ENCODE results near the gene THAP7.

Gene THAP7

DNA sequence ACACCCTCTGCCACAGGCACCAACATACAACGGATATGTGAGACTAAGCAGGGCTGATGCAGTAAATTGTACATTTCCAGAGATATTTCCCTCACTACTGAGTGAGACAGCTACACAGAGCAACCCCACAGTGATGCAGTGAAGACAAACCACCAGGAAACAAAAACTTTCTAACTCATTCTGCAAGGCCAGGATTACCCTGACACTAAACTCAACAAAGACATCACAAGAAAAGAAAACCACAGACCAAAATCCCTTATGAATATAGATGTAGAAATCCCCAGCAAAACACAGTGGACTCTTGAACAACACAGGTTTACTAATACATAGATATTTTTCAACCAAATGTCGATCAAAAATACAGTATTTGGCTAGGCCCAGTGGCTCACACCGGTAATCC lies 32.0 kb upstream of the THAP7 start:
- no peak for DNase-seq (ENCODE audit: low read depth, low spot score)
- TF ChIP-seq, protein P1, sequence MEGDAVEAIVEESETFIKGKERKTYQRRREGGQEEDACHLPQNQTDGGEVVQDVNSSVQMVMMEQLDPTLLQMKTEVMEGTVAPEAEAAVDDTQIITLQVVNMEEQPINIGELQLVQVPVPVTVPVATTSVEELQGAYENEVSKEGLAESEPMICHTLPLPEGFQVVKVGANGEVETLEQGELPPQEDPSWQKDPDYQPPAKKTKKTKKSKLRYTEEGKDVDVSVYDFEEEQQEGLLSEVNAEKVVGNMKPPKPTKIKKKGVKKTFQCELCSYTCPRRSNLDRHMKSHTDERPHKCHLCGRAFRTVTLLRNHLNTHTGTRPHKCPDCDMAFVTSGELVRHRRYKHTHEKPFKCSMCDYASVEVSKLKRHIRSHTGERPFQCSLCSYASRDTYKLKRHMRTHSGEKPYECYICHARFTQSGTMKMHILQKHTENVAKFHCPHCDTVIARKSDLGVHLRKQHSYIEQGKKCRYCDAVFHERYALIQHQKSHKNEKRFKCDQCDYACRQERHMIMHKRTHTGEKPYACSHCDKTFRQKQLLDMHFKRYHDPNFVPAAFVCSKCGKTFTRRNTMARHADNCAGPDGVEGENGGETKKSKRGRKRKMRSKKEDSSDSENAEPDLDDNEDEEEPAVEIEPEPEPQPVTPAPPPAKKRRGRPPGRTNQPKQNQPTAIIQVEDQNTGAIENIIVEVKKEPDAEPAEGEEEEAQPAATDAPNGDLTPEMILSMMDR (IDR thresholded peaks at IDR 0.05; ENCODE audit: low read depth, low read length) = no peak
- in situ Hi-C loops (cut with HindIII; ENCODE audit: low sequenced_read_pairs) = no loop called here
- no peak overlapping the region for H3K4me3 ChIP-seq (ENCODE audit: low read depth, low read length)

DNA sequence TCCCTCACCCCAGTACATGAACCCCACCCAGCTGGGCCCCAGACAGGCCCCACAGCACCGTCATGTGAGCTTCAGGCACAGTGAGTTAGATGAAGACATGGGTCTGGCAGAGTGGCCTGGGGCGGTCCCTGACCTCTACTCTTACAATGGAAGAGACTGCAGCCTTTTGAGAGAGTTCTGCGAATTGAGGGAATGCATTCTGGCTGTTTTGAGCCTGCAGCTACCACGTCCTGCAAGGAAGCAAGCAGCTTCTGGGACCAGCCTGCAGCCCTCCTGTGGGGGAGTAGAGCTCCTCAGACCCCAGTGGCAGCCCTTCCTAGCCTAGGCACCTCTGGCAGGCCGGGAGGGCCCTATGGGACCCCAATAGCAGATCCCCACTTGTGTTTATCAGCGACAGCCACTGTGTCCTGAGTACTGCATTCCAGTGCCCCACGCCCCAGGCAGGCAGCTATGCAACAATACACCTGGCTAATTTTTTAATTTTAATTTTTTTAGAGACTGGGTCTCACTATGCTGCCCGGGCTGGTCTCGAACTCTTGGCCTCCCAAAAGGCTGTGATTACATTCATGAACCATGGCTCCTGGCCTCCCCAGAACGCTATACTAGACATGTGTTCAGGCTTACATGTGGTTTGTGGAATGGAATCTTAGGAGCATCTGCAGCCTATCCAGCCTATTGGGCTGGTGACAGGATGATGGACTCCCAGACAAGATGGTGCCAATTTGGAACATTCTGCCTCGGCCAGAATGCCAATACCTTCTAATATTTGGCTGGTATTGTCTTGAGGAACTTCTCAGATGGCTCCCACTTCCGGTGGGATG lies 31.2 kb upstream of the THAP7 start:
- in situ Hi-C loops (cut with HindIII; ENCODE audit: low sequenced_read_pairs) = no loop called here
- DNase-seq (ENCODE audit: low read depth, low spot score) = no peak
- TF ChIP-seq, protein P1 (IDR thresholded peaks at IDR 0.05; ENCODE audit: low read depth, low read length) = no peak
- H3K4me3 ChIP-seq (ENCODE audit: low read depth, low read length) = no peak overlapping the region

DNA sequence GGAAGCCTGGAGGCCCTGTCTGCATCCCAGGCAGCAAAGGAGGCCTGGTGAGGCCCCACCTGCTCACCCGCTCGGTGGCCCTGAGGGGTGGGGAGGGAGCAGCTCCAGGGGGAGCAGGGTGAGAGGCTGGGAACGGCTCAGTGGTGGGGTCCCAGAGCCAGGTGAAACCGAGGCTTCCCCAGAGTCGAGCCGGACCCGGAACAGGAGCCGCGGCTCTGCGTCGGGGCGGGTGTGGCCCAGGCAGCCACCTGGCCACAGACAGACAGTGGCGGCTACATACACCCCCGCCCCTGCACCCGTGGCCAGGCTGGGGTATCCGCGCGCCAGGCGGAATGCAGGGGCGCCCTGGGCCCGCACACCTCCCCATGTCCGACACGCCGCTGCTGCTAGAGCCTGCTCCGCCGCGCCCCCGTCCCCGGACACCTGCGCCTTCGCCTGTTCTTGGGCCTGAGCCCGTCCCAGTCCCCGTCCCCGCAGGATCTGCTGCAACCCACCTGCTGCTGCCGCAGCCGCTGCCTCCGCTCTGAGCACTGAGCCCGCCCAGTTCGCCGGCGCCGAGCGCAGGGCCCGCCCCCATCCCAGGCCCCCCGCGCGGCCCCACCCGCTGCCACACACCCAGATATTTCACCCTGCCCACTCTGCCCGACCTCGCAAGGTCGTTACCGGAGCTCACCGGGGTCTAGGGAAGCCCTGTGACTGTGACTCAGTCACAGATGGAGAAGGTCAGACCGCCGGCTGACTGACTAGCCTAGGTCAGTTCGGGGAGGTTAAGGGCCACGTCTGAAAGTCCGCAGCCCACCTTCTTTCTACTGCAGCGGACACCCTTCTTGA lies 30.3 kb upstream of the THAP7 start, which contains the start of gene SLC7A4:
Gene SLC7A4 (minus strand): TSS at position 525 of the 831 bp plus-strand sequence. CDS start 749 bp downstream, outside the sequence.
- in situ Hi-C loops (cut with HindIII; ENCODE audit: low sequenced_read_pairs) = no loop called here
- no peak within 1 kb of the TSS for H3K4me3 ChIP-seq (ENCODE audit: low read depth, low read length)
- TF ChIP-seq, protein P1 (IDR thresholded peaks at IDR 0.05; ENCODE audit: low read depth, low read length) = no peak
- DNase-seq (ENCODE audit: low read depth, low spot score) = no peak

DNA sequence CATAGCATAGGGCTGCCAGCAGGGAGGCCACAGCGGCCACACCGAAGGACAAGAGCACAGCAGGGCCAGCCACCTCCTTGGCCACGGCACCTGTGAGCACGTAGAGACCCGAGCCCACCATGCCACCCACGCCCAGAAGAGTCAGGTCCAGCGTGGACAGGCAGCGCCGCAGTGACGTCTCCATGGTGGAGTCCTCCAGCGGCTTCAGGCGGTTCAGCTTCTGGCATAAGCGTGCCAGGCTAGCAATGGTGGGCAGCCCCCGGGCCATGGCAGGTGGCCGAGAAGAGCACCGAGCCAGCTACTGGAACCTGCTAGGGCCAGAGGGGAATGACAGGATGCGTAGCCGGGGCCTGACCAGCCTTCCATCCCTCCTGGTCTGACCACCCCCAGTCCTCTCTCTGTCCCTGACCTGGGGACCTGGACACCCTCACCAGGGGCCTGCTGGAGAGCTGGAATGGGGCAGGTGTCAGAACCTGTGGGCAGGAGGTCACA lies 29.7 kb upstream of the THAP7 start:
- no peak overlapping the region for H3K4me3 ChIP-seq (ENCODE audit: low read depth, low read length)
- DNase-seq (ENCODE audit: low read depth, low spot score) = no peak
- TF ChIP-seq, protein P1 (IDR thresholded peaks at IDR 0.05; ENCODE audit: low read depth, low read length) = no peak
- in situ Hi-C loops (cut with HindIII; ENCODE audit: low sequenced_read_pairs) = no loop called here

DNA sequence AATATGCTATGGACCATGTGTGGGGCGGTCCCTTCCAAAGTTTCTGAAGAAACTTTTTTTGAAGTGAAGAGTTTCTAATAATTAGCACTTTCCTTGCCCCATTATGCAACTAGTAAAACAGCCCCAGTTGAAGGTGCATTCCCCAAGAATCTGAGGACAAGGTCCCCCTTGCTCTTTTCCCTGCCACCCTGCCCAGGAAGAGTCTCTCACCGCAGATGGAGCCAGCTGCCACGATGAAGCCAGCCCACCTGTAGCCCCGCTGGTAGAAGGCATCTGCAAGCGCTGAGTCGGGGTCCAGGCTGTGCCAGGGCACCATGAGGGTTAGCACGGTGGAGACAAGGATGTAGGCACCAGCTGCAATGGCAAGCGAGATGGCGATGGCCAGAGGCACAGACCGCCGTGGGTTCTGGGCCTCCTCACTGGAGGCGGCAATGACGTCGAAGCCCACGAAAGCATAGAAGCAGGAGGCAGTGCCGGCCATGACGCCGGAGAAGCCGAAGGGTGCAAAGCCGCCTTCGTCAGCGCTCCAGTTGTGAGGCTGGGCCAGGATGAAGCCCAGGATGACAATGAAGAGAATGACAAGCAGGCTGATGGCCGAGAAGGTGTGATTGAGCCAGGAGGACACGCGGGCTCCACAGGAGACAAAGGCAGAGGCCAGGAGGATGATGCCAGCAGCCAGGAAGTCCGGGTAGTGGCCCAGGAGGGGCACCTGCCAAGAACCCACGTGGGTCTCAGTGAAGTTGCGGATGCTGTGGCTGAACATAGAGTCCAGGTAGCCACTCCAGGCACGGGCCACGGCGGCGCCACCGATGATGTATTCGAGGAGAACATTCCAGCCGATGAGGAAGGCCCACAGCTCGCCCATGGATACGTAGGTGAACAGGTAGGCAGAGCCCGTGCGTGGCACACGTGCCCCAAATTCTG lies 29.0 kb upstream of the THAP7 start:
- no peak for DNase-seq (ENCODE audit: low read depth, low spot score)
- no peak overlapping the region for H3K4me3 ChIP-seq (ENCODE audit: low read depth, low read length)
- TF ChIP-seq, protein P1 (IDR thresholded peaks at IDR 0.05; ENCODE audit: low read depth, low read length) = no peak
- in situ Hi-C loops (cut with HindIII; ENCODE audit: low sequenced_read_pairs) = no loop called here

DNA sequence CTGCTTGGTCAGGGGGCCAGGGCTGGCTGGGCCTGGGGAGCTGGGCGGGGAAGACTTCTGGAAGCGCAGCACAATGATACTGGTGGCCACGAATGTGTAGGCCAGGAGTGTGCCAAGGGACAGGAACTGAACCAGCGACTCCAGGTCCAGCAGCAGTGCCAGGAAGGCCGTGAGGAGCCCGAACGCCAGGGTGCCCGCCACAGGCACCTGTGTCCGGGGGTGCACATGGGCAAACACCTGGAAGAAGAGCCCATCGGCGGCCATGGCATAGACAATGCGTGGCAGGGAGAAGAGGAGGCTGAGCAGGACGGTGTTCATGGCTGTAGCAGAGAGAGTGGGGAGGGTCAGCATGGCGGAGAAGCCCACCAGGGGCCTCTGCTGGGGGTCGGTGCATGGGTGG lies 28.1 kb upstream of the THAP7 start:
- in situ Hi-C loops (cut with HindIII; ENCODE audit: low sequenced_read_pairs) = no loop called here
- H3K4me3 ChIP-seq (ENCODE audit: low read depth, low read length) = no peak overlapping the region
- TF ChIP-seq, protein P1 (IDR thresholded peaks at IDR 0.05; ENCODE audit: low read depth, low read length) = no peak
- no peak for DNase-seq (ENCODE audit: low read depth, low spot score)

Data from astrocyte of the spinal cord (primary cell).